Right cardiac atrium (tissue), 5 donors: ENCODE measurements around the gene SLC22A2. TPM values are rescaled to one million over a fixed set of nuclear protein-coding genes. Genes with fewer than 3 reads are reported as not detected.

Source experiments
- polyA plus RNA-seq: library from polyadenylated mRNA; stranded (reverse); fragments of 200-250 nt; gene quantifications from one replicate; pipeline ENCODE4 v1.2.3, GENCODE V29; 2013
- total RNA-seq, 4 donors: library from RNA; stranded (reverse); fragmentation: NEBNext Ultra II Directional; extraction: Animal tissue kit (Norgen Biotek cat#: 25700); gene quantifications; one replicate each; pipeline ENCODE4 v1.2.1, GENCODE V29; 2021
- donor health status: healthy with polysubstance abuse.
- donor health status: DM: no; HTN: yes; CAD: no.
- donor health status: DM: no; HTN: no; CAD: no.
- donor health status: DM: no; HTN: yes; CAD: no; lungs with severe emphysema.
- donor health status: DM: yes; HTN: yes; CAD: no.

The SLC22A2 gene
- total and polyA plus RNA-seq, 5 donors, result 0.05 TPM; not detected in 4

Other genes with a start within 250 kb of the SLC22A2 start
- under 1 TPM in 3 of 4 donors, not detected in 1; 0.21 to 0.97 (median 0.63) TPM for gene SLC22A1, start 137.0 kb downstream of the SLC22A2 start, total RNA-seq
- gene SLC22A1, start 137.0 kb downstream of the SLC22A2 start, polyA plus RNA-seq, result 0.27 TPM
- 1 to 10 TPM in 2 of 4 donors, under 1 TPM in 2; 0.57 to 1.1 (median 0.92) TPM for gene SLC22A3, start 89.6 kb upstream of the SLC22A2 start, total RNA-seq
- 0.88 TPM for gene SLC22A3, start 89.6 kb upstream of the SLC22A2 start, polyA plus RNA-seq